Measurements from ENCODE around the gene DCBLD2.

DNA sequence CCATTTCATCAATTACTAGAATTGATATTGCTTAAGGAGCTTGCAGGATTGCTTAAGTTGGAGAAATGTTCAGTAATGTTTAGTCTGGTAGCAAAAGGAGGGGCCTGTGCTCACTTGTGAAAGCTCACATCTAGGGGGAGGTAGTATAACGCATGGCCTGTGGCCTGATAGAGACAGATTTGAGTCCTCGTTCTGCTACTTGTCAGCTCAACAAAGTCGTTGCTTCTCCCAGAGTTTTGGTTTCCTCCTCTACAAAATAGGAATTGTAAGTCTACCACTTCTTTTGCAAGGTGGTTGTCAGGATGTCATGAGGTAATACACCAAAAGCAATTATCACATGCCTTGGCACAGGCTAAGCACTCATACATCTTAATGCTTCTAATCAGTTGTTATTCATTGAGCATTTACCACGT is 137.0 kb downstream of the DCBLD2 start:
- TF ChIP-seq, protein P1, sequence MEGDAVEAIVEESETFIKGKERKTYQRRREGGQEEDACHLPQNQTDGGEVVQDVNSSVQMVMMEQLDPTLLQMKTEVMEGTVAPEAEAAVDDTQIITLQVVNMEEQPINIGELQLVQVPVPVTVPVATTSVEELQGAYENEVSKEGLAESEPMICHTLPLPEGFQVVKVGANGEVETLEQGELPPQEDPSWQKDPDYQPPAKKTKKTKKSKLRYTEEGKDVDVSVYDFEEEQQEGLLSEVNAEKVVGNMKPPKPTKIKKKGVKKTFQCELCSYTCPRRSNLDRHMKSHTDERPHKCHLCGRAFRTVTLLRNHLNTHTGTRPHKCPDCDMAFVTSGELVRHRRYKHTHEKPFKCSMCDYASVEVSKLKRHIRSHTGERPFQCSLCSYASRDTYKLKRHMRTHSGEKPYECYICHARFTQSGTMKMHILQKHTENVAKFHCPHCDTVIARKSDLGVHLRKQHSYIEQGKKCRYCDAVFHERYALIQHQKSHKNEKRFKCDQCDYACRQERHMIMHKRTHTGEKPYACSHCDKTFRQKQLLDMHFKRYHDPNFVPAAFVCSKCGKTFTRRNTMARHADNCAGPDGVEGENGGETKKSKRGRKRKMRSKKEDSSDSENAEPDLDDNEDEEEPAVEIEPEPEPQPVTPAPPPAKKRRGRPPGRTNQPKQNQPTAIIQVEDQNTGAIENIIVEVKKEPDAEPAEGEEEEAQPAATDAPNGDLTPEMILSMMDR (IDR thresholded peaks at IDR 0.05), result no peak
- TF ChIP-seq EP300 (IDR thresholded peaks at IDR 0.05), result no peak

Data from suprapubic skin (tissue), 3 donors.